GM12873 (cell line): ENCODE measurements around the gene NEK5.

Experiments used
- TF ChIP-seq, protein P1 (sequence below): IDR thresholded peaks from 2 replicates; pipeline ENCODE4 v1.5.1; 2012; ENCODE audit warnings: low read depth, mild to moderate bottlenecking, moderate library complexity, low read length, control low read depth; ENCODE audit not compliant: insufficient read depth; ENCODE audit errors: missing control alignments

Gene NEK5

DNA sequence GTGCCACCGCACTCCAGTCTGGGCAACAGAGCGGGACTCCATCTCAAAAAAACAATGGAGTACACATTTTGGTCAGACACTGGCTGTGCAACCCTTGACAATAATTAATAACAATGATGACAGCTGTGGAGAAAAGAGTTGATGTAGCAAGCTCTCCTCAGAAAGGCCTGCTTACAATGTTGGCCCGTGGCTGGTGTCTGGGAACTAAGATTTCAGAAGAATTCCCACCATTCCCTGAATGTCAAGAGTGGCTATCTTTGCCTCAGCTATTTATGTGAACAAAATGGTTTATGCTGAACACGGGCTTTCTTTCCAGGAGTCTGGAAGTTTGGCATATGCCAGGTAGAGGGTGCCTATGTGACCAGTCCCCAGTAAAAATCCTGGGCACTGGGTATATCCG, 25.5 kb downstream of the NEK5 start:
- TF ChIP-seq, protein P1, sequence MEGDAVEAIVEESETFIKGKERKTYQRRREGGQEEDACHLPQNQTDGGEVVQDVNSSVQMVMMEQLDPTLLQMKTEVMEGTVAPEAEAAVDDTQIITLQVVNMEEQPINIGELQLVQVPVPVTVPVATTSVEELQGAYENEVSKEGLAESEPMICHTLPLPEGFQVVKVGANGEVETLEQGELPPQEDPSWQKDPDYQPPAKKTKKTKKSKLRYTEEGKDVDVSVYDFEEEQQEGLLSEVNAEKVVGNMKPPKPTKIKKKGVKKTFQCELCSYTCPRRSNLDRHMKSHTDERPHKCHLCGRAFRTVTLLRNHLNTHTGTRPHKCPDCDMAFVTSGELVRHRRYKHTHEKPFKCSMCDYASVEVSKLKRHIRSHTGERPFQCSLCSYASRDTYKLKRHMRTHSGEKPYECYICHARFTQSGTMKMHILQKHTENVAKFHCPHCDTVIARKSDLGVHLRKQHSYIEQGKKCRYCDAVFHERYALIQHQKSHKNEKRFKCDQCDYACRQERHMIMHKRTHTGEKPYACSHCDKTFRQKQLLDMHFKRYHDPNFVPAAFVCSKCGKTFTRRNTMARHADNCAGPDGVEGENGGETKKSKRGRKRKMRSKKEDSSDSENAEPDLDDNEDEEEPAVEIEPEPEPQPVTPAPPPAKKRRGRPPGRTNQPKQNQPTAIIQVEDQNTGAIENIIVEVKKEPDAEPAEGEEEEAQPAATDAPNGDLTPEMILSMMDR = no peak

DNA sequence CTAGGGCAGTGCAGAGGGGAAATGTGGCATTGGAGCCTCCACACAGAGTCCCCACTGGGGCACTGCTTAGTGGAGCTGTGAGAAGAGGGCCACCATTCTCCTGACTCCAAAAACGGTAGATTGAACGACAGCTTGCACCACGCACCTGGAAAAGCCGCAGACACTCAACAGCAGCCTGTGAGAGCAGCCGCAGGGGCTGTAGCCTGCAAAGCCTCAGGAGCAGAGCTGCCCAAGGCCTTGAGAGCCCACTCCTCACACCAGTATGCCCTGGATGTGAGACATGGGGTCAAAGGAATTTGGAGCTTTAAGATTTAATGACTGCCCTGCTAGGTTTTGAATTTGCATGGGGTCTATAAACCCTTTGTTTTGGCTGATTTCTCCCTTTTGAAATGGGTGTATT, 31.7 kb downstream of the NEK5 start:
- TF ChIP-seq, protein P1 = no peak

DNA sequence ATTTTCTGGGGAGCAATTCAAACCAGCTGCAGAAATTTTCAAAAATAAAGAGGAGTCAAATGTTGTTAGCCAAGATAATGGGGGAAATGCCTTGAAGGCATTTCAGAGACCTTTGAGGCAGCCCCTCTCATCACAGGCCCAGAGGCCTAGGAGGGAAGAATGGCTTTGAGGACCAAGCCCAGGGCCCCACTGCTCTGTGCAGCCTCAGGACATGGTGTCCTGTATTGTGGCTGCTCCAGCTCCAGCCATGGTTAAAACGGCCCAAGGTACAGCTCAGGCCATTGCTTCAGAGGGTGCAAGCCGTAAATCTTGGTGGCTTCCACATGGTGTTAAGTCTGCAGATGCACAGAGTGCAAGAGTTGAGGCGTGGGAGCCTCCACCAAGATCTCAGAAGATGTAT, 32.1 kb downstream of the NEK5 start:
- TF ChIP-seq, protein P1 = no peak

DNA sequence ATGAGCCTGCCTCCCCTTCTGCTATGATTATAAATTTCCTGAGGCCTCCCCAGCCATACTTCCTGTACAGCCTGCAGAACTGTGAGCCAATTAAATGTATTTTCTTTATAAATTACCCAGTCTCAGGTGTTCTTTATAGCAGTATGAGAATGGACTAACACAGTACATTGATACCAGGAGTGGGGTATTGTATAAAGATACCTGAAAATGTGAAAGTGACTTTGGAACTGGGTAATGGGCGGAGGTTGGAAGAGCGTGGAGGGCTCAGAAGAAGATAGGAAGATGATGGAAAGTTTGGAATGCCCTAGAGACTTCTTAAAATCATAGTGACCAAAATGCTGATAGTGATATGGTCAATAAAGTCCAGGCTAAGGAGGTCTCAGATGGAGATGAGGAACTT, 32.8 kb downstream of the NEK5 start:
- TF ChIP-seq, protein P1 = no peak

DNA sequence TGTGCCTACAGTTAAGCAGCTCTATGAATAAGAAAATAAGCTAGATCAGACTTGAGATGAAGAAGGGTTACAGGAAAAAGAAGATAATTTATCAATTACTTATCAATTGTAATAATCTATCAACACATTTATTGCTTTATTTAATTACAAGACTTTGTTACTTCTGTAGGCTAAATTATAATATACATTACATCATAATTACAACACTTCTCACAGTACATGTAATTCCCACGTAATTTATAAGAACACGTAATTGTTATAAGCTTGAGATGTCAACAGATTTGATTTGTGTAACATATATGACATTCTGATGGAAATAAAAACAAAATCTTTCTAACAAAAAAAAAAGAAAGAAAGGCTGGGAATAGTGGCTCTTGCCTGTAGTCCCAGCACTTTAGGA, 36.8 kb downstream of the NEK5 start:
- TF ChIP-seq, protein P1 = no peak

DNA sequence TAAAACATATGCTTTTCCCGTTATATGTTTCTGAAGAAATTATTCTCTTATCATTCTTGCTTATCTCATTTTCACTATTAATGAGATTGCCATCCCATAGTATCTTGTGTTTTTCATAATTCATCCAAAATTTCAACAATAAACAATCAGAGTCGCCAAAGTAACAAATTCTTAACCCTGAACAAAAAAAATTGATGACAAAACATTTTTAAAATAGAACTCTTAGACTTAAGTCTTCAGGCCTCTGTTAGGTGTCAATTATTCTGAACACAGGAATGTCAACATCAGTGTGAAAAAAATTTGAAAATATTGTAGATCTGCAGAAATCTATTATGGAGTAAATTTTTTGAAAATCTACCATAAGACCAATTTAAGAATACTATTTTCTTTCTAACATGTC, 37.4 kb downstream of the NEK5 start:
- TF ChIP-seq, protein P1 = no peak

DNA sequence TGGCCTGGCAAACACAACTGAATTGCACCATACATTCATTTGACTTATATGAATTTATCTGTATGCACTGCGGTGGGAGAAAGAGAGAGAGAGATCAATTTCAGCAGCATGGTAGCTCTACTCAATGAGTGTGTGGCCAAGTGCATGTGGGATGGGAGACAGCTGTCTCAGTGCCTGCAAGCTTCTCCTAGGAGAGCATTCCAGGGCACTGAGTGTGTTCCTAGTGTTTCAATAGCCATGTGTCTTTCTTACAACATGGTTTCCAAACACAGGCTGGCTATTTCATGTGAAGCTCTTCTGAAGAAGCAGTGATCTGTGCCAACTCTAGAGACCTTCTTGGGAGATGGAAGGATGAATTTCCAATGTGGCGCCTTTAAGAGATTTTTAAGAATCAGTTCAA, 43.5 kb downstream of the NEK5 start:
- TF ChIP-seq, protein P1 = no peak
